H1 (cell line): Measurements from ENCODE around the gene ABCC4. TPM values are rescaled to one million over a fixed set of nuclear protein-coding genes. Genes with fewer than 3 reads are reported as not detected.

Source experiments
- CTCF ChIA-PET: fragments of 300-600 bp; sonication (Branson Sonifier 250); formaldehyde crosslinking; loops from one replicate; lab custom pipeline; 2021; ENCODE audit not compliant: partially characterized antibody; lab: Charles Lee
- POLR2A ChIA-PET: fragments of 300-600 bp; sonication (Branson Sonifier 250); formaldehyde crosslinking; loops from one replicate; lab custom pipeline; 2021; ENCODE audit warnings: inconsistent platforms; ENCODE audit not compliant: partially characterized antibody; lab: Charles Lee
- DNase-seq, 2 experiments: peaks; one replicate each; pipeline versions ENCODE4 v3.0.0 to v3.0.0-alpha.2; 2010 to 2022; ENCODE audit warnings: low spot score in 2 of 2, low read depth in 1 of 2, mixed read lengths in 1 of 2
- FAIRE-seq: peaks from 2 replicates; lab custom pipeline; 2011; peaks lifted over from hg19 to GRCh38; lab: Jason Lieb, UNC
- H2AFZ ChIP-seq: 2 replicates; pipeline ENCODE4 v1.8.1; 2012; ENCODE audit warnings: low read length, inconsistent platforms
- H2AK5ac ChIP-seq: 2 replicates; pipeline ENCODE4 v1.6.1; 2013; ENCODE audit warnings: low read depth, low read length
- H2BK120ac ChIP-seq: replicated peaks from 2 replicates; pipeline ENCODE3; 2013; ENCODE audit warnings: low read depth, low read length, inconsistent platforms
- H2BK12ac ChIP-seq: 2 replicates; pipeline ENCODE4 v1.6.1; 2013; ENCODE audit warnings: low read depth, low read length
- H2BK15ac ChIP-seq: 2 replicates; pipeline ENCODE4 v1.6.1; 2013; ENCODE audit warnings: low read length
- H2BK20ac ChIP-seq: 2 replicates; pipeline ENCODE4 v1.6.1; 2013; ENCODE audit warnings: low read length
- H2BK5ac ChIP-seq: 2 replicates; pipeline ENCODE4 v1.6.1; 2013; ENCODE audit warnings: low read depth, low read length
- H3K14ac ChIP-seq: 2 replicates; pipeline ENCODE4 v1.6.1; 2013; ENCODE audit warnings: inconsistent platforms; ENCODE audit not compliant: insufficient read length
- H3K18ac ChIP-seq: 2 replicates; pipeline ENCODE4 v1.6.1; 2013; ENCODE audit warnings: low read length; ENCODE audit errors: extremely low read depth
- H3K23ac ChIP-seq: 2 replicates; pipeline ENCODE4 v1.6.1; 2013; ENCODE audit warnings: inconsistent platforms; ENCODE audit not compliant: insufficient read length
- H3K23me2 ChIP-seq: 2 replicates; pipeline ENCODE4 v1.6.1; 2013; ENCODE audit warnings: low read depth, low read length
- H3K27ac ChIP-seq: 2 replicates; pipeline ENCODE4 v1.6.1; 2011; ENCODE audit warnings: low read depth, low read length, inconsistent platforms
- H3K27me3 ChIP-seq, 4 experiments: replicated peaks in 1 of 4; 1 replicate in 1 of 4; 2 replicates in 3 of 4; pipeline versions ENCODE4 v1.6.1 to v1.8.1; 2011 to 2013; ENCODE audit warnings: low read length in 3 of 4, mild to moderate bottlenecking in 3 of 4, inconsistent platforms in 2 of 4, mixed read lengths in 2 of 4, moderate library complexity in 1 of 4; ENCODE audit not compliant: control insufficient read depth in 3 of 4, insufficient read depth in 3 of 4; ENCODE audit errors: extremely low read depth in 1 of 4
- H3K36me3 ChIP-seq, 4 experiments: 2 replicates each; pipeline versions ENCODE4 v1.6.1 to v1.8.1; 2011 to 2013; ENCODE audit warnings: mild to moderate bottlenecking in 4 of 4, low read length in 3 of 4, moderate library complexity in 2 of 4, control low read depth in 1 of 4, inconsistent platforms in 1 of 4; ENCODE audit not compliant: insufficient read depth in 4 of 4, control insufficient read depth in 2 of 4
- H3K4ac ChIP-seq: replicated peaks from 2 replicates; pipeline ENCODE3; 2013; ENCODE audit warnings: low read length, low read depth, mixed read lengths, inconsistent platforms; ENCODE audit not compliant: insufficient read length
- H3K4me1 ChIP-seq, 4 experiments: replicated peaks in 1 of 4; 1 replicate in 1 of 4; 2 replicates in 3 of 4; pipeline versions ENCODE4 v1.6.1 to v1.8.1; 2011 to 2013; ENCODE audit warnings: low read length in 3 of 4, inconsistent platforms in 2 of 4, mixed read lengths in 1 of 4; ENCODE audit not compliant: insufficient read depth in 4 of 4, control insufficient read depth in 3 of 4
- H3K4me2 ChIP-seq, 2 experiments: 2 replicates each; pipeline versions ENCODE4 v1.6.1 to v1.8.1; 2011 to 2013; ENCODE audit warnings: low read depth in 2 of 2, low read length in 2 of 2, control low read depth in 1 of 2, inconsistent platforms in 1 of 2, mild to moderate bottlenecking in 1 of 2; ENCODE audit not compliant: insufficient read depth in 1 of 2
- H3K4me3 ChIP-seq, 4 experiments: fragments of 200-600, 300-600 bp in 1 of 4; sonication (generic), shearing (Covaris generic), sonication (Bioruptor Twin) in 1 of 4; 2 replicates each; pipeline versions ENCODE4 v1.5.1 to v1.8.1; 2011 to 2016; ENCODE audit warnings: low read length in 4 of 4, low read depth in 3 of 4, control low read depth in 2 of 4, inconsistent platforms in 2 of 4, mild to moderate bottlenecking in 2 of 4, mixed read lengths in 1 of 4, moderate library complexity in 1 of 4; ENCODE audit not compliant: insufficient read depth in 2 of 4; ENCODE audit errors: extremely low read depth in 1 of 4
- H3K56ac ChIP-seq: replicated peaks from 2 replicates; pipeline ENCODE3; 2013; ENCODE audit warnings: low read depth, mild to moderate bottlenecking, mixed read lengths, low read length, inconsistent platforms; ENCODE audit not compliant: insufficient read length
- H3K79me1 ChIP-seq: 2 replicates; pipeline ENCODE4 v1.6.1; 2013; ENCODE audit warnings: low read depth, low read length, control low read depth
- H3K79me2 ChIP-seq, 2 experiments: 2 replicates each; pipeline versions ENCODE4 v1.6.1 to v1.8.1; 2012 to 2013; ENCODE audit warnings: low read length in 2 of 2, mild to moderate bottlenecking in 2 of 2, inconsistent platforms in 1 of 2; ENCODE audit not compliant: insufficient read depth in 2 of 2, control insufficient read depth in 1 of 2
- H3K9ac ChIP-seq, 4 experiments: replicated peaks in 1 of 4; 1 replicate in 1 of 4; 2 replicates in 3 of 4; pipeline versions ENCODE4 v1.6.1 to v1.8.1; 2011 to 2013; ENCODE audit warnings: low read depth in 3 of 4, low read length in 3 of 4, control low read depth in 2 of 4, mild to moderate bottlenecking in 2 of 4, moderate library complexity in 2 of 4, inconsistent platforms in 1 of 4; ENCODE audit errors: extremely low read depth in 1 of 4
- H3K9me3 ChIP-seq, 2 experiments: 2 replicates each; pipeline versions ENCODE4 v1.6.1 to v1.8.1; 2012 to 2013; ENCODE audit warnings: mild to moderate bottlenecking in 2 of 2, moderate library complexity in 2 of 2, control low read depth in 1 of 2, inconsistent platforms in 1 of 2, low read depth in 1 of 2, low read length in 1 of 2, mixed read lengths in 1 of 2; ENCODE audit not compliant: insufficient read depth in 2 of 2
- H4K20me1 ChIP-seq, 2 experiments: replicated peaks in 1 of 2; 2 replicates each; pipeline versions ENCODE3 to v1.8.1; 2011 to 2013; ENCODE audit warnings: inconsistent platforms in 2 of 2, low read length in 2 of 2, mild to moderate bottlenecking in 1 of 2; ENCODE audit not compliant: insufficient read depth in 2 of 2, control insufficient read depth in 1 of 2
- H4K5ac ChIP-seq: 2 replicates; pipeline ENCODE4 v1.6.1; 2013; ENCODE audit warnings: low read length, low read depth, mixed read lengths, inconsistent platforms; ENCODE audit not compliant: insufficient read length
- H4K8ac ChIP-seq: 2 replicates; pipeline ENCODE4 v1.8.0; 2013; ENCODE audit warnings: mild to moderate bottlenecking, moderate library complexity, low read length, inconsistent platforms; ENCODE audit not compliant: insufficient read depth; ENCODE audit errors: extremely low read depth
- H4K91ac ChIP-seq: replicated peaks from 2 replicates; pipeline ENCODE3; 2013; ENCODE audit warnings: low read length, mixed read lengths, inconsistent platforms; ENCODE audit not compliant: insufficient read length
- BCL11A ChIP-seq, 2 experiments: IDR thresholded peaks; one replicate each; pipeline ENCODE4 v1.6.1; 2011; ENCODE audit warnings: low read depth in 2 of 2, low read length in 2 of 2, mild to moderate bottlenecking in 2 of 2
- HDAC2 ChIP-seq, 2 experiments: fragments of 300-600 bp in 1 of 2; sonication (generic) in 1 of 2; IDR thresholded peaks; 2 replicates each; pipeline ENCODE4 v1.6.1; 2011 to 2012; ENCODE audit warnings: low read depth in 2 of 2, low read length in 2 of 2, mild to moderate bottlenecking in 2 of 2, moderate library complexity in 2 of 2, borderline replicate concordance in 1 of 2, inconsistent platforms in 1 of 2
- KDM5A ChIP-seq: fragments of 200-600 bp; IDR thresholded peaks from 2 replicates; pipeline ENCODE4 v1.7.1; 2012; ENCODE audit warnings: mild to moderate bottlenecking, low read length, inconsistent platforms, mixed read lengths
- MAX ChIP-seq: IDR thresholded peaks from 2 replicates; pipeline ENCODE4 v1.6.1; 2012; ENCODE audit warnings: inconsistent platforms
- RBBP5 ChIP-seq: IDR thresholded peaks from 2 replicates; pipeline ENCODE4 v1.7.1; 2012; ENCODE audit warnings: low read depth, mild to moderate bottlenecking, inconsistent platforms, low read length, moderate library complexity, borderline replicate concordance
- TAF7 ChIP-seq: optimal IDR thresholded peaks from 2 replicates; pipeline ENCODE3; 2011; ENCODE audit warnings: low read depth, mild to moderate bottlenecking, inconsistent platforms, low read length, moderate library complexity, borderline replicate concordance
- TCF12 ChIP-seq: IDR thresholded peaks from 2 replicates; pipeline ENCODE4 v1.6.1; 2011; ENCODE audit warnings: low read depth, mild to moderate bottlenecking, low read length
- WGBS, 2 experiments: shearing (Covaris generic) in 1 of 2; methylation state at CpG; one replicate each; pipeline versions ENCODE4 v1.1.6 to v1.1.7; 2013 to 2015; ENCODE audit warnings: low lambda C conversion rate in 2 of 2, mixed read lengths in 2 of 2, inconsistent platforms in 1 of 2, low coverage in 1 of 2, missing lambda C conversion rate in 1 of 2; ENCODE audit not compliant: insufficient replicate concordance in 2 of 2, insufficient coverage in 1 of 2, insufficient read length in 1 of 2; ENCODE audit errors: extremely low coverage in 1 of 2, missing lambda C conversion rate in 1 of 2; 5-methylcytosine and 5-hydroxymethylcytosine counted together
- polyA plus RNA-seq, 7 experiments: library from polyadenylated mRNA; depleted of rRNA in 3 of 7; stranded (reverse) in 5 of 7; unstranded in 2 of 7; fragments of >200 nt in 5 of 7; fragments of 200-250 nt in 2 of 7; gene quantifications; 1 replicate in 5 of 7; 2 replicates in 1 of 7; 4 replicates in 1 of 7; pipeline versions ENCODE4 v1.2.1 to v1.2.3, GENCODE V29; 2011 to 2013; ENCODE audit warnings: missing spikeins in 2 of 7, mixed read lengths in 2 of 7
- total RNA-seq: library from RNA; stranded (reverse); fragmentation: NEBNext Ultra II Directional; extraction: Animal tissue kit (Norgen Biotek cat#: 25700); gene quantifications from 2 replicates; pipeline ENCODE4 v1.2.1, GENCODE V29; 2021

ABCC4 gene
- total and polyA plus RNA-seq, 2 of the 8 experiments (the other 6 are each of a cell fraction or from before 2014, with no cell fraction given), result 4.0 to 14.1 TPM

GRCh38 chr13:95056266-95056665, 245.0 kb downstream of the ABCC4 start:
- Histone ChIP-seq H2BK5ac (no peak overlapping the region; the same call in 1 of the 2 replicates), H4K20me1 (no peaks in the 10 kb centered on the region), H2BK15ac (no peak overlapping the region), H3K23me2 (no peaks in the 10 kb centered on the region), H3K27ac (no peak overlapping the region), H3K4me3 (no peak overlapping the region), H4K5ac (no peak overlapping the region), H3K4me1 (peaks cover 0 to 2% (median 0%) of the 10 kb centered on the region in 4 experiments; a peak in 1 of 7 replicates), H2BK120ac (no peak overlapping the region), H3K9ac (no peak overlapping the region)
- POLR2A ChIA-PET, result no interaction called here
- no peak for DNase-seq
- CTCF ChIA-PET, result interaction anchor here (1.1 to 2.5 kb wide), 2 partner anchors 15 to 78 kb away, joined by 3 to 5 read pairs; no protein-coding TSS in a partner anchor
- TF ChIP-seq BCL11A (IDR thresholded peaks at IDR 0.05; ENCODE audit: low read depth in 2 of 2, low read length in 2 of 2) (no peak), TCF12 (no peak), KDM5A (no peak), RBBP5 (no peak), HDAC2 (IDR thresholded peaks at IDR 0.05; ENCODE audit: borderline replicate concordance in 1 of 2, low read depth in 2 of 2, low read length in 2 of 2) (no peak), TAF7 (no peak), MAX (no peak)
- TF ChIP-seq, all 59 proteins: peak for 0
- H2AFZ ChIP-seq, result no peak overlapping the region
- H4K8ac ChIP-seq, result no peak overlapping the region
- no peak overlapping the region for H3K23ac ChIP-seq
- H3K14ac ChIP-seq, result no peak overlapping the region
- no peak overlapping the region for H2BK12ac ChIP-seq
- no peak overlapping the region for H3K4ac ChIP-seq
- no peaks in the 10 kb centered on the region for H3K36me3 ChIP-seq
- H2BK20ac ChIP-seq, result no peak overlapping the region
- H3K18ac ChIP-seq, result no peak overlapping the region
- no peaks in the 10 kb centered on the region for H3K27me3 ChIP-seq
- H3K9me3 ChIP-seq, result no peaks in the 10 kb centered on the region
- H4K91ac ChIP-seq, result no peak overlapping the region
- no peak overlapping the region for H2AK5ac ChIP-seq
- WGBS, 2 experiments, result 47% methylated on average over 1 of the region's 1 CpG; no CpG with 5 or more reads in 1 of the 2 experiments
- H3K79me2 ChIP-seq, result no peaks in the 10 kb centered on the region
- no peaks in the 10 kb centered on the region for H3K79me1 ChIP-seq
- H3K56ac ChIP-seq, result no peak overlapping the region
- FAIRE-seq, result no peak
- no peak overlapping the region for H3K4me2 ChIP-seq
